Measurements from ENCODE around the gene MMP15.
"Not testable (repeated sequence)": the region's sequence is repeated elsewhere in the genome, so short reads cannot be mapped to it uniquely, and the experiment has no call there.

The MMP15 gene

DNA sequence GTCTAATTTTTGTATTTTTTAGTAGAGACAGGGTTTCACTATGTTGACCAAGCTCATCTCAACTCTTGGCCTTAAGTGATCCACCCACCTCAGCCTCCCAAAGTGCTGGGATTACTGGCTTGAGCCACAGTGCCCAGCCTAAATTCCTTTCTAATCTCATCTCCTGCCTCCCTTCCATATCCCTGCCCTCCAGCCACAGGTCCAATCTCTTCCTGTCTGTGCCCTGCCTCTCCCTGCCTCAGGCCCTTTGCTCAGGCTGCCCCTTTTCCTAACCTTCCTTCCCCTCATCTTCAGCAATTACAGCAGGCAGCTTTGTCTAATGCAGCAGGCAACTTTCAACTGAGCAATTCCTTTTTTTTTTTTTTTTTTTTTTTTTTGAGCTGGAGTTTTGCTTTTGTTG, 56.8 kb downstream of the MMP15 start:
- no peak for DNase-seq
- no peak for TF ChIP-seq POLR2A (IDR thresholded peaks at IDR 0.05; ENCODE audit: low read length)
- TF ChIP-seq GATA1 (IDR thresholded peaks at IDR 0.05; ENCODE audit: low read depth, low read length), result no peak

DNA sequence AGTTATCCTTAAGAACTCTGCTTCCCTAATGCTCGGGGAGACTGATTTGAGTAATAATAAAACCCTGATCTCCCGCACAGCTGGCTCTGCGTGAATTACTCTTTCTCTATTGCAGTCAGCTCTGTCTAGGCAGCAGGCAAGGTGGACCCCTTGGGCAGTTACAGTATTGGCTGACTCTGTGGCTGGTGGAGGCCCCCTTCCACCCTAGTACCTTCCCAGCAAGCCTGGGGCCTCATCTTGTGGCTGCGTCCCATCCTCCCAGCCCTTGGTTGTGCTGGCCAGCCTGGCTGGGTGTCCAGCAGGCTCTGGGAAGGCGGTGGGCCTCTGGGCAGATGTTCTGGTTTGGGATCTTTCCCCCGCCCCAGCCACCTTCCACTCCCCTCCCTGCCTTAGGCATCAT, 59.1 kb downstream of the MMP15 start:
- DNase-seq, result no peak
- TF ChIP-seq GATA1 (IDR thresholded peaks at IDR 0.05; ENCODE audit: low read depth, low read length) (no peak), POLR2A (IDR thresholded peaks at IDR 0.05; ENCODE audit: low read length) (no peak)

DNA sequence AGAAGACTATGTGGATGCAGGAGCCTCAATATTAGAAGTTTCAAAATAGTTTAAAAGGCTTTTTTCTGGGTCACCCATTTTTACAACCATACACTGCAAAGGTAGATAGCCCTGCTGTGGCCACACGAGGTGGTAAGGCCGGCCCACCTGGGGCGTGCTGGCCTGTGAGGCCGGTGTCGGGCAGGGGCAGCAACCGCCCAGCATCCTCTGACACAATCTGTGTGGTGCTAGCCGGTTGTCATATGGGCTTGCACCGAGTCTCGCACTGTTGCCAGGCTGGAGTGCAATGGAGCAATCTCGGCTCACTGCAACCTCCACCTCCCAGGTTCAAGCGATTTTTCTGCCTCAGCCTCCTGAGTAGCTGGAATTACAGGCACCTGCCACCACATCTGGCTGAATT, 59.6 kb downstream of the MMP15 start:
- TF ChIP-seq POLR2A (IDR thresholded peaks at IDR 0.05; ENCODE audit: low read length) (no peak), GATA1 (IDR thresholded peaks at IDR 0.05; ENCODE audit: low read depth, low read length) (no peak)
- DNase-seq, result no peak

- no peak for DNase-seq
- no peak for TF ChIP-seq GATA1 (IDR thresholded peaks at IDR 0.05; ENCODE audit: low read depth, low read length)
- no peak for TF ChIP-seq POLR2A (IDR thresholded peaks at IDR 0.05; ENCODE audit: low read length)
Measured at GRCh38 chr16:58085584-58086251, 60.2 kb downstream of the MMP15 start.

DNA sequence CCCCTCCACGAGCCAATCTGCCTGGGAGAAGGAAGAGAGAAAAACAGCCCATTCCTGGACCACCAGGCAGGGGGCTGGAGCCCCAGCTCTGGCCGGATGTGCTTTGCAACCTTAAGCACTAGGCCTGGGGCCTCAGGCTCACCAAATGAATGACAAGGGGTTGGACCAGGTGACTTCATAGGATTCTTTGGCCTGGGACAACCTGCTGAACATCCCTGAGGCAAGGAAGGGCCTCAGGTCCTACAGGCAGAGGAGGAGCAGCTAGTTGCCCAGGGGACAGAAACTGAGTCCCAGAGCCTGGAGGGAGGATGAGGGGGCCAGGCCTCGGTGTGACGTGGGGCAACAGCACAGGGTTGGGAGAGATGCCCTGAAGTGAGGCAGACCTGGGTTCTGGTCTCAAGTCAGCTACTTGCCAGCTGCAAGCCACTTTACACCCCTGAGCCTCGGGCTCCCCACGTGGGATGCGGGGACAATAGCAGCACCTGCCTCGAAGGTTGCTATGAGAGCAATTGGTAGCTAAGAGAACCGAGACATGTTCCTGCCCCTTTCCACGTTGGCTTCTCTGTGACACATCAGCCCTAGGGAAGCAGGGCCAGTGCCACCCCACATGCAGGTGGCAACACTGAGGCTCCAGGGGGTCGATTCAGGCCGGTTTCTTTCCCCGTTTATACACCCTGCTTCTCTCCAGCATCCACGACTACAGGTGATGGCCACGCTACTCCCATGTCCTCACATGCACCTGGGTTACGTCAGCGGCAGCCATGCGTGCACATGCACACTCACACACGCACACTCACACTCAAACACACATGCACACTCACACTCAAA, 61.0 kb downstream of the MMP15 start:
- DNase-seq, result no peak
- TF ChIP-seq GATA1 (IDR thresholded peaks at IDR 0.05; ENCODE audit: low read depth, low read length) (no peak), POLR2A (IDR thresholded peaks at IDR 0.05; ENCODE audit: low read length) (no peak)

DNA sequence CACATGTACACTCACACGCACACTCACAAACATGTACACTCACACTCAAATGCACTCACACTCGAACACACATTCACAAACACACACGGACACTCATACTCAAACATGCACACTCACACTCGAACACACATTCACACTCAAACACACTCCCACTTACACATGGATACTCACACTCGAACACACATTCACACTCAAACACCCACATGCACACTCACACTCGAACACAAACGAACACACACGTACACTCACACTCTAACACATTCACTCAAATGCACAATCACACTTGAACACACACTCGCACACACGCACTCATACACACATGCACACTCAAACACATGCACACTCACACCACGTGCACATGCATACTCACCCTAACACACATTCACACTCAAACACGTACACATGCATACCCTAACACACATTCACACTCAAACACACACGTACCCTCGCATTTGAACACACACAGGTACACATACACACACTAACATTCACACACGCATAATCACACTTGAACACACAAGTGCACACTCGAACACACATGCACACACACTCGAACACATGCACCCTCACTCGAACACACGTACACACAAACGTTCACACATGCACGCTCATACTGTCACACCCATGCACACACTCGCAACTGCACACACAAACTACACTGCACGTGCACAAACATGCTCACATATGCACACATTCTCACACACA, 61.8 kb downstream of the MMP15 start:
- no peak for DNase-seq
- TF ChIP-seq GATA1 (IDR thresholded peaks at IDR 0.05; ENCODE audit: low read depth, low read length) (no peak), POLR2A (IDR thresholded peaks at IDR 0.05; ENCODE audit: low read length) (no peak)

- no peak for TF ChIP-seq POLR2A (IDR thresholded peaks at IDR 0.05; ENCODE audit: low read length)
- TF ChIP-seq GATA1 (IDR thresholded peaks at IDR 0.05; ENCODE audit: low read depth, low read length), result no peak
- DNase-seq, result no peak
Measured at GRCh38 chr16:58088091-58088490, 62.5 kb downstream of the MMP15 start.

DNA sequence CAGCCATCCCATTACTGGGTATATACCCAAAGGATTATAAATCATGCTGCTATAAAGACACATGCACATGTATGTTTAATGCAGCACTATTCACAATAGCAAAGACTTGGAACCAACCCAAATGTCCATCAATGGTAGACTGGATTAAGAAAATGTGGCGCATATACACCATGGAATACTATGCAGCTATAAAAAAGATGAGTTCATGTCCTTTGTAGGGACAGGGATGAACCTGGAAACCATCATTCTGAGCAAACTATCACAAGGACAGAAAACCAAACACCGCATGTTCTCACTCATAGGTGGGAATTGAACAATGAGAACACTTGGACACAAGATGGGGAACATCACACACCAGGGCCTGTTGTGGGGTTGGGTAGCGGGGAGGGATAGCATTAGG, 64.8 kb downstream of the MMP15 start:
- not testable (repeated sequence) for DNase-seq

- no peak for DNase-seq
- TF ChIP-seq POLR2A (IDR thresholded peaks at IDR 0.05; ENCODE audit: low read length) (no peak), GATA1 (IDR thresholded peaks at IDR 0.05; ENCODE audit: low read depth, low read length) (no peak)
Measured at GRCh38 chr16:58094026-58094425, 68.5 kb downstream of the MMP15 start.

- no peak for TF ChIP-seq GATA1 (IDR thresholded peaks at IDR 0.05; ENCODE audit: low read depth, low read length)
- TF ChIP-seq POLR2A (IDR thresholded peaks at IDR 0.05; ENCODE audit: low read length), result no peak
- no peak for DNase-seq
Measured at GRCh38 chr16:58094791-58095574, 69.4 kb downstream of the MMP15 start.

DNA sequence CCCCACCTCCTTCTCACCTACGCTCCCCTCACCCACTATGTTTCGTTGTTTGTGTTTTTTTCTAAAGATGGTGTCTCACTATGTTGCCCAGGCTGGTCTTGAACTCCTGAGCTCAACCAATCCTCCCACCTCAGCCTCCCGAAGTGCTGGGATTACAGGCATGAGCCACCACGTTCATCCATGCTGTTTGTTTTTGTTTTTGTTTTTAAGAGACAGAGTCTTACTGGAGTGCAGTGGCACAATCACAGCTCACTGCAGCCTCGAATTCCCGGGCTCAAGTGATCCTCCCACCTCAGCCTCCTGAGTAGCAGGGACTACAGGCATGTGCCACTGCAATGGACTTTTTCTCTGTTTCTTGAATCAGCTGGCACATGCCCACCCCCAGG, 70.0 kb downstream of the MMP15 start:
- DNase-seq, result not testable (repeated sequence)

GRCh38 chr16:58096249-58096648, 70.7 kb downstream of the MMP15 start:
- TF ChIP-seq GATA1 (IDR thresholded peaks at IDR 0.05; ENCODE audit: low read depth, low read length), result no peak
- TF ChIP-seq POLR2A (IDR thresholded peaks at IDR 0.05; ENCODE audit: low read length), result no peak

More at GRCh38 chr16:58096249-58096648, 70.7 kb downstream of the MMP15 start:
- no peak for DNase-seq
